H1 (cell line): ENCODE measurements around the gene CIC. TPM values are rescaled to one million over a fixed set of nuclear protein-coding genes. Genes with fewer than 3 reads are reported as not detected.

Experiments
- CTCF ChIA-PET: fragments of 300-600 bp; sonication (Branson Sonifier 250); formaldehyde crosslinking; loops from one replicate; lab custom pipeline; 2021; ENCODE audit not compliant: partially characterized antibody; lab: Charles Lee
- POLR2A ChIA-PET: fragments of 300-600 bp; sonication (Branson Sonifier 250); formaldehyde crosslinking; loops from one replicate; lab custom pipeline; 2021; ENCODE audit warnings: inconsistent platforms; ENCODE audit not compliant: partially characterized antibody; lab: Charles Lee
- DNase-seq, 2 experiments: peaks; one replicate each; pipeline versions ENCODE4 v3.0.0 to v3.0.0-alpha.2; 2010 to 2022; ENCODE audit warnings: low spot score in 2 of 2, low read depth in 1 of 2, mixed read lengths in 1 of 2
- FAIRE-seq: peaks from 2 replicates; lab custom pipeline; 2011; peaks lifted over from hg19 to GRCh38; lab: Jason Lieb, UNC
- H2AFZ ChIP-seq: 2 replicates; pipeline ENCODE4 v1.8.1; 2012; ENCODE audit warnings: low read length, inconsistent platforms
- H2AK5ac ChIP-seq: 2 replicates; pipeline ENCODE4 v1.6.1; 2013; ENCODE audit warnings: low read depth, low read length
- H2BK120ac ChIP-seq: replicated peaks from 2 replicates; pipeline ENCODE3; 2013; ENCODE audit warnings: low read depth, low read length, inconsistent platforms
- H2BK12ac ChIP-seq: 2 replicates; pipeline ENCODE4 v1.6.1; 2013; ENCODE audit warnings: low read depth, low read length
- H2BK15ac ChIP-seq: 2 replicates; pipeline ENCODE4 v1.6.1; 2013; ENCODE audit warnings: low read length
- H2BK20ac ChIP-seq: 2 replicates; pipeline ENCODE4 v1.6.1; 2013; ENCODE audit warnings: low read length
- H2BK5ac ChIP-seq: 2 replicates; pipeline ENCODE4 v1.6.1; 2013; ENCODE audit warnings: low read depth, low read length
- H3K14ac ChIP-seq: 2 replicates; pipeline ENCODE4 v1.6.1; 2013; ENCODE audit warnings: inconsistent platforms; ENCODE audit not compliant: insufficient read length
- H3K18ac ChIP-seq: 2 replicates; pipeline ENCODE4 v1.6.1; 2013; ENCODE audit warnings: low read length; ENCODE audit errors: extremely low read depth
- H3K23ac ChIP-seq: 2 replicates; pipeline ENCODE4 v1.6.1; 2013; ENCODE audit warnings: inconsistent platforms; ENCODE audit not compliant: insufficient read length
- H3K23me2 ChIP-seq: 2 replicates; pipeline ENCODE4 v1.6.1; 2013; ENCODE audit warnings: low read depth, low read length
- H3K27ac ChIP-seq: 2 replicates; pipeline ENCODE4 v1.6.1; 2011; ENCODE audit warnings: low read depth, low read length, inconsistent platforms
- H3K27me3 ChIP-seq, 4 experiments: replicated peaks in 1 of 4; 1 replicate in 1 of 4; 2 replicates in 3 of 4; pipeline versions ENCODE4 v1.6.1 to v1.8.1; 2011 to 2013; ENCODE audit warnings: low read length in 3 of 4, mild to moderate bottlenecking in 3 of 4, inconsistent platforms in 2 of 4, mixed read lengths in 2 of 4, moderate library complexity in 1 of 4; ENCODE audit not compliant: control insufficient read depth in 3 of 4, insufficient read depth in 3 of 4; ENCODE audit errors: extremely low read depth in 1 of 4
- H3K36me3 ChIP-seq, 4 experiments: 2 replicates each; pipeline versions ENCODE4 v1.6.1 to v1.8.1; 2011 to 2013; ENCODE audit warnings: mild to moderate bottlenecking in 4 of 4, low read length in 3 of 4, moderate library complexity in 2 of 4, control low read depth in 1 of 4, inconsistent platforms in 1 of 4; ENCODE audit not compliant: insufficient read depth in 4 of 4, control insufficient read depth in 2 of 4
- H3K4ac ChIP-seq: replicated peaks from 2 replicates; pipeline ENCODE3; 2013; ENCODE audit warnings: low read length, low read depth, mixed read lengths, inconsistent platforms; ENCODE audit not compliant: insufficient read length
- H3K4me1 ChIP-seq, 4 experiments: replicated peaks in 1 of 4; 1 replicate in 1 of 4; 2 replicates in 3 of 4; pipeline versions ENCODE4 v1.6.1 to v1.8.1; 2011 to 2013; ENCODE audit warnings: low read length in 3 of 4, inconsistent platforms in 2 of 4, mixed read lengths in 1 of 4; ENCODE audit not compliant: insufficient read depth in 4 of 4, control insufficient read depth in 3 of 4
- H3K4me2 ChIP-seq, 2 experiments: 2 replicates each; pipeline versions ENCODE4 v1.6.1 to v1.8.1; 2011 to 2013; ENCODE audit warnings: low read depth in 2 of 2, low read length in 2 of 2, control low read depth in 1 of 2, inconsistent platforms in 1 of 2, mild to moderate bottlenecking in 1 of 2; ENCODE audit not compliant: insufficient read depth in 1 of 2
- H3K4me3 ChIP-seq, 4 experiments: fragments of 200-600, 300-600 bp in 1 of 4; sonication (generic), shearing (Covaris generic), sonication (Bioruptor Twin) in 1 of 4; 2 replicates each; pipeline versions ENCODE4 v1.5.1 to v1.8.1; 2011 to 2016; ENCODE audit warnings: low read length in 4 of 4, low read depth in 3 of 4, control low read depth in 2 of 4, inconsistent platforms in 2 of 4, mild to moderate bottlenecking in 2 of 4, mixed read lengths in 1 of 4, moderate library complexity in 1 of 4; ENCODE audit not compliant: insufficient read depth in 2 of 4; ENCODE audit errors: extremely low read depth in 1 of 4
- H3K56ac ChIP-seq: replicated peaks from 2 replicates; pipeline ENCODE3; 2013; ENCODE audit warnings: low read depth, mild to moderate bottlenecking, mixed read lengths, low read length, inconsistent platforms; ENCODE audit not compliant: insufficient read length
- H3K79me1 ChIP-seq: 2 replicates; pipeline ENCODE4 v1.6.1; 2013; ENCODE audit warnings: low read depth, low read length, control low read depth
- H3K79me2 ChIP-seq, 2 experiments: 2 replicates each; pipeline versions ENCODE4 v1.6.1 to v1.8.1; 2012 to 2013; ENCODE audit warnings: low read length in 2 of 2, mild to moderate bottlenecking in 2 of 2, inconsistent platforms in 1 of 2; ENCODE audit not compliant: insufficient read depth in 2 of 2, control insufficient read depth in 1 of 2
- H3K9ac ChIP-seq, 4 experiments: replicated peaks in 1 of 4; 1 replicate in 1 of 4; 2 replicates in 3 of 4; pipeline versions ENCODE4 v1.6.1 to v1.8.1; 2011 to 2013; ENCODE audit warnings: low read depth in 3 of 4, low read length in 3 of 4, control low read depth in 2 of 4, mild to moderate bottlenecking in 2 of 4, moderate library complexity in 2 of 4, inconsistent platforms in 1 of 4; ENCODE audit errors: extremely low read depth in 1 of 4
- H3K9me3 ChIP-seq, 2 experiments: 2 replicates each; pipeline versions ENCODE4 v1.6.1 to v1.8.1; 2012 to 2013; ENCODE audit warnings: mild to moderate bottlenecking in 2 of 2, moderate library complexity in 2 of 2, control low read depth in 1 of 2, inconsistent platforms in 1 of 2, low read depth in 1 of 2, low read length in 1 of 2, mixed read lengths in 1 of 2; ENCODE audit not compliant: insufficient read depth in 2 of 2
- H4K20me1 ChIP-seq, 2 experiments: replicated peaks in 1 of 2; 2 replicates each; pipeline versions ENCODE3 to v1.8.1; 2011 to 2013; ENCODE audit warnings: inconsistent platforms in 2 of 2, low read length in 2 of 2, mild to moderate bottlenecking in 1 of 2; ENCODE audit not compliant: insufficient read depth in 2 of 2, control insufficient read depth in 1 of 2
- H4K5ac ChIP-seq: 2 replicates; pipeline ENCODE4 v1.6.1; 2013; ENCODE audit warnings: low read length, low read depth, mixed read lengths, inconsistent platforms; ENCODE audit not compliant: insufficient read length
- H4K8ac ChIP-seq: 2 replicates; pipeline ENCODE4 v1.8.0; 2013; ENCODE audit warnings: mild to moderate bottlenecking, moderate library complexity, low read length, inconsistent platforms; ENCODE audit not compliant: insufficient read depth; ENCODE audit errors: extremely low read depth
- H4K91ac ChIP-seq: replicated peaks from 2 replicates; pipeline ENCODE3; 2013; ENCODE audit warnings: low read length, mixed read lengths, inconsistent platforms; ENCODE audit not compliant: insufficient read length
- CBX5 ChIP-seq: fragments of 300-800, 300-1000 bp; sonication (generic); IDR thresholded peaks from 2 replicates; pipeline ENCODE4 v1.7.1; 2016; ENCODE audit warnings: antibody characterized with exemption, low read length, low read depth
- CEBPB ChIP-seq: IDR thresholded peaks from 2 replicates; pipeline ENCODE4 v1.6.1; 2012; ENCODE audit warnings: low read depth, low read length
- CHD2 ChIP-seq: IDR thresholded peaks from 2 replicates; pipeline ENCODE4 v1.6.1; 2012; ENCODE audit warnings: low read length, improper control_type of control experiment
- CREB1 ChIP-seq: IDR thresholded peaks from 2 replicates; pipeline ENCODE4 v1.6.1; 2012; ENCODE audit warnings: inconsistent platforms
- KDM1A ChIP-seq: fragments of 200-600, 300-600 bp; sonication (generic); IDR thresholded peaks from 2 replicates; pipeline ENCODE4 v1.7.1; 2016; ENCODE audit warnings: mild to moderate bottlenecking, low read length, borderline replicate concordance
- WGBS, 2 experiments: shearing (Covaris generic) in 1 of 2; methylation state at CpG; one replicate each; pipeline versions ENCODE4 v1.1.6 to v1.1.7; 2013 to 2015; ENCODE audit warnings: low lambda C conversion rate in 2 of 2, mixed read lengths in 2 of 2, inconsistent platforms in 1 of 2, low coverage in 1 of 2, missing lambda C conversion rate in 1 of 2; ENCODE audit not compliant: insufficient replicate concordance in 2 of 2, insufficient coverage in 1 of 2, insufficient read length in 1 of 2; ENCODE audit errors: extremely low coverage in 1 of 2, missing lambda C conversion rate in 1 of 2; 5-methylcytosine and 5-hydroxymethylcytosine counted together
- polyA plus RNA-seq, 7 experiments: library from polyadenylated mRNA; depleted of rRNA in 3 of 7; stranded (reverse) in 5 of 7; unstranded in 2 of 7; fragments of >200 nt in 5 of 7; fragments of 200-250 nt in 2 of 7; gene quantifications; 1 replicate in 5 of 7; 2 replicates in 1 of 7; 4 replicates in 1 of 7; pipeline versions ENCODE4 v1.2.1 to v1.2.3, GENCODE V29; 2011 to 2013; ENCODE audit warnings: missing spikeins in 2 of 7, mixed read lengths in 2 of 7
- total RNA-seq: library from RNA; stranded (reverse); fragmentation: NEBNext Ultra II Directional; extraction: Animal tissue kit (Norgen Biotek cat#: 25700); gene quantifications from 2 replicates; pipeline ENCODE4 v1.2.1, GENCODE V29; 2021
- TF ChIP-seq, protein P1 (sequence below): IDR thresholded peaks from 2 replicates; pipeline ENCODE4 v1.6.1; 2012; ENCODE audit warnings: inconsistent platforms

Gene CIC
- total and polyA plus RNA-seq, 2 of the 8 experiments (the other 6 are each of a cell fraction or from before 2014, with no cell fraction given), result 13.2 to 43.6 TPM

DNA sequence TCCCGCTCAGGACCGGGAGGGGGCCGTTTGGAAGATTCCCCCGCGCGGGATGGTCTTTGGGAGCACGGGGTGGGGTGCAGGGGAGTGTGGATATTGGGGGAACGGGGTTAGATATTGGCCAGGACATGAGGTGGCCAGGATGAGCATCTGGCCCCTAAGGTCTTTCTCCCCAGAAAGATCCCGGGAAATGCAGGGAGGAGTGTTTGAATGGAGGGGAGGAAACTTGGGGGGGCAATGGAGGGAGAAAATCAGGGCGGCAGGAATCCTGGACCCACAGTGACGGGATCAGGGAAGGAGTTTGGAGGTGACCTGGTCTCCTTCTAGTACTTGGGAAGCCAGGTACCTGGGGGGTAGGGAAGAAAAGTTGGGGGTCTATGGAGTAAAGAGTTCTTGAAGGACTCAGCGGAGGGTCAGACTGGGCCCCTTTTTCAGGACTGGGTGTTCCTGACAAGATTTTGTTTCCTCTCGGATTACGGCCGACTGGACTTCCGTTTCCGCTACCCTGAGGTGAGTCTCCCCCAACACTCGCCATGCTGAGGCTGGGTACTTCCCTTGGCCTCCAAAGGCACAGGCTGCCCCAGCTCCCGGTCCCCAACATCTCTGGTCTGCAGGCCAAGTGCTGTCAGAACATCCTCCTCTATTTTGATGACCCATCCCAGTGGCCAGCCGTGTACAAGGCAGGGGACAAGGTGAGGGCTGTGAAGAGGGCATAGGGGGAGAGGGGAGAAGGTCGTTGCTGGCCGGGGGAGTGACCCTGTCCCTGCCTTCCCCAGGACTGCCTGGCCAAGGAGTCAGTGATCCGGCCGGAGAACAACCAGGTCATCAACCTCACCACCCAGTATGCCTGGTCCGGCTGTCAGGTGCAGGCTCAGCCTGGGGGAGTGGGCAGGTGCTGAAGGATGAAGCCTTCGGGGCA is 45.0 kb downstream of the CIC start:
- H2AFZ ChIP-seq, result no peak overlapping the region
- CTCF ChIA-PET, result interaction anchor here (0.6 to 1.2 kb wide), 4 partner anchors 23 to 173 kb away, joined by 3 to 4 read pairs (median 3); no protein-coding TSS in a partner anchor
- peaks cover 0 to 20% (median 11%) of the 10 kb centered on the region in 4 experiments; a peak in 5 of 7 replicates for H3K27me3 ChIP-seq
- peak overlapping the region; percentile 76 to 83 for H3K4me2 ChIP-seq
- no peaks in the 10 kb centered on the region for H3K9me3 ChIP-seq
- no peak overlapping the region for H3K4ac ChIP-seq
- H3K14ac ChIP-seq, result no peak overlapping the region
- H4K8ac ChIP-seq, result no peak overlapping the region
- H3K23ac ChIP-seq, result no peak overlapping the region
- no peaks in the 10 kb centered on the region for H3K79me1 ChIP-seq
- peak overlapping the region; percentile 44 to 99 (median 60) for H3K4me3 ChIP-seq
- H3K23me2 ChIP-seq, result peaks cover 6% of the 10 kb centered on the region; the same call in 1 of the 2 replicates
- H3K36me3 ChIP-seq, result no peaks in the 10 kb centered on the region
- H2BK12ac ChIP-seq, result peak overlapping the region; percentile 87; the same call in 1 of the 2 replicates
- H2BK20ac ChIP-seq, result peak overlapping the region; percentile 72; the same call in 1 of the 2 replicates
- no peak overlapping the region for H3K27ac ChIP-seq
- POLR2A ChIA-PET, result interaction anchor here (0.9 to 1.1 kb wide), 4 partner anchors 9 to 71 kb away, joined by 3 to 5 read pairs (median 4); no protein-coding TSS in a partner anchor
- H2BK5ac ChIP-seq, result 0 out of 2 replicates have a peak overlapping the region, but pooled peaks have one; percentile 16
- H2AK5ac ChIP-seq, result 0 out of 2 replicates have a peak overlapping the region, but pooled peaks have one; percentile 39
- H3K79me2 ChIP-seq, result no peaks in the 10 kb centered on the region
- H2BK15ac ChIP-seq, result no peak overlapping the region
- H3K4me1 ChIP-seq, result peaks cover 0 to 6% (median 2%) of the 10 kb centered on the region in 4 experiments; a peak in 2 of 7 replicates
- H3K9ac ChIP-seq, result no peak overlapping the region
- DNase-seq, result no peak
- H3K56ac ChIP-seq, result no peak overlapping the region
- 52% methylated on average over 20 of the region's 26 CpGs; no CpG with 5 or more reads in 1 of the 2 experiments for whole genome bisulfite sequencing, 2 experiments
- H2BK120ac ChIP-seq, result no peak overlapping the region
- no peaks in the 10 kb centered on the region for H4K20me1 ChIP-seq
- no peak for FAIRE-seq
- no peak overlapping the region for H4K5ac ChIP-seq
- no peak overlapping the region for H4K91ac ChIP-seq
- no peak overlapping the region for H3K18ac ChIP-seq
- no peak for TF ChIP-seq CBX5
- no peak for TF ChIP-seq CREB1
- no peak for TF ChIP-seq KDM1A
- TF ChIP-seq, protein P1, sequence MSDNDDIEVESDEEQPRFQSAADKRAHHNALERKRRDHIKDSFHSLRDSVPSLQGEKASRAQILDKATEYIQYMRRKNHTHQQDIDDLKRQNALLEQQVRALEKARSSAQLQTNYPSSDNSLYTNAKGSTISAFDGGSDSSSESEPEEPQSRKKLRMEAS, result no peak
- no peak for TF ChIP-seq CEBPB
- TF ChIP-seq CHD2, result no peak
